DMS53 treated with DMSO at 0.1 percent for 48 hours (cell line): Measurements from ENCODE around the gene LURAP1L.

Source experiments
- DNase-seq: peaks from one replicate; lab custom pipeline; 2025; ENCODE audit not compliant: unreplicated experiment; lab: John Stamatoyannopoulos, UW

Gene LURAP1L, protein sequence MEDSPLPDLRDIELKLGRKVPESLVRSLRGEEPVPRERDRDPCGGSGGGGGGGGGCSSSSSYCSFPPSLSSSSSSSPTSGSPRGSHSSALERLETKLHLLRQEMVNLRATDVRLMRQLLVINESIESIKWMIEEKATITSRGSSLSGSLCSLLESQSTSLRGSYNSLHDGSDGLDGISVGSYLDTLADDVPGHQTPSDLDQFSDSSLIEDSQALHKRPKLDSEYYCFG

DNA sequence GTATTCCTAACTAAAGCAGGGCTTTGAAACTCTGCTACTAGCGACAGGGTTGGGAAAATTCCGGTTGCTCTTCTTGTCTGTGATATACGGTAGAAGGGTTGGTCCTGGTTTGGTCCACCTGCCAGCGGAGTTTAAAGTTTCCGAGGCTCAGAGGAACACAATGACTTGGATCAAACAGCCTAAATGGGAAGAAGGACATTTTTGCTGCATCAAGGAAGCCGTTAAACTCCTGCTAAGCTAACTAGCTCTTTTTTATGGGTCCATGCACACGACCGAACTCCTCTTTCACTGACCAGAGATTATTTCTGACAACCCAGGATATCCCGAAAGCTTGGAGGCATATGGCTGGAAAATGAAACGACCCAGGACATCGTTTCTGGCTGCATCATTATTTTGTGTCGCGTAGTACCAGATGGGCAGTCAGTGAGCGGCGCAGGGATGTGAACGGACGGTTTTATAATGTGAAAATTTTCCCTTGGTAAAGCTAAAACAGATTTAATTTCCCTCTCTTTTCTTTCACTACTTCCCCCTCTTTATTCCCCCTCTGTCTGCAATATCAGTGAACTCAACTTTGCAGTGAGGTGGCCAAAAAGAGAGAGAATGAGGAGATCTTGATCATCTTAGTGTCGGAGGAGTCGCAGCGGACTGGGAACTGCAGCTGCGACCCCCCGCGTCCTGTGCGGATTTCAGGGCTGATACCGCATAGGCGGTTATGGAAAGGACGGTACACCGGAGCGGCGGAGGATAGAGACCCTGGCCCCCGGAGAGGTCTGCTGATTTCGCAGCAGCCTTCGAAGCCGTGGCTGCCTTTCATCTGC is at the start of gene LURAP1L:
Gene LURAP1L, plus strand, starts transcription at position 160 of the 818 bp plus-strand sequence. CDS start 696 bp downstream, outside the sequence.
- peak; percentile 33 for DNase-seq

DNA sequence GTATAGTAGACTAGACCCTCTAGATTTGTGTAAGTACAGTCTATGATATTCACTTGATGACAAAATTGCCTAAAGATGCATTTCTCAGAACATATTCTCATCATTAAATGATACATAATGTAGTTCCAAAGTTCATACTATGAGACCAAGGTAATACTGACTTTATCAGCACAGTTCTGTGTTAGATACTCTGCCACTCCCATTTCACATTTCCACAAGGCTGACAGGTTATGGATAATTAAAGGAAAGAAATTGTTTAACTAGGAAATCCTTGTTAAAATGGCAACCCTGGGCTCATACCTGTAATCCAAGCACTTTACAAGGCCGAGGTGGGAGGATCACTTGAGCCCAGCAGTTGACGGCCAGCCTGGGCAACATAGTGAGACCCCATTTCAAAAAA is 48.0 kb upstream of the LURAP1L start:
- DNase-seq, result no peak

DNA sequence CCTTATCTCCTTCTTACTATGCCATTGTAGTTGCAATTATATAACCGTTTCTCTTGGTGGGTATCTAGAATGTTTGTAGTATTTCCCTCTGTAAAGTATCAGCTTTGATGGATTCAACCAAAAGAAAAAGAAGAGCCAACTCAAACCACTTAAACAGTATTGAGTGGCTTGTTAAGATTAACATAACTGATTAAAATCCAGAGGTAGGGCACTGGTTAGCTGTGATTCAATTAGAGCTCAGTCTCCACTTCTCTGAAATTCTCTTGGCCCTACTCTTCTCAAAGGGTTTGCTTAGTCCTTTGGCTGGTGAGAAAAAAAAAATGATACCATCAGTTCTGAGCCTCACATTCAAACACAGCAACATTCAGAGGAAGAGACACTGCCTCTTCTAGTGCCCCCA is 44.6 kb upstream of the LURAP1L start:
- DNase-seq, result no peak

DNA sequence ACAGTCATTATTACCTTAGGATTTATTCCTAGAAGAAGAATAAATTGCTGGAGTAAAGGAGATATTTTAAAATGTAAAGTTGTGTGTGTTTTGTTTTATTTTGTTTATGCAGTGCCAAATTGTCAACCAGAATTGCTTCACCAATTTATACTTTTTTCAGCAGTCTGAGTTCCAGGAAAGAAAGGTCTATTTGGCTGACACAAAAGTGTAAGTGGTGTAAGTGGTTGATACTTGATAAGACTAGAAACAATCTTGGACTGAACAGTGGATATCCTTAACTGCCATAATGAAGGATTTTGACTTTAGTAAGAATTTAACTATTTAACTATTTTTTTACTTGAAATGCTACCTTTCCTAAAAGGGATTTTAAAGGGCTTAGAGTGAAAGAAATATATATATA is 43.9 kb upstream of the LURAP1L start:
- DNase-seq, result no peak

DNA sequence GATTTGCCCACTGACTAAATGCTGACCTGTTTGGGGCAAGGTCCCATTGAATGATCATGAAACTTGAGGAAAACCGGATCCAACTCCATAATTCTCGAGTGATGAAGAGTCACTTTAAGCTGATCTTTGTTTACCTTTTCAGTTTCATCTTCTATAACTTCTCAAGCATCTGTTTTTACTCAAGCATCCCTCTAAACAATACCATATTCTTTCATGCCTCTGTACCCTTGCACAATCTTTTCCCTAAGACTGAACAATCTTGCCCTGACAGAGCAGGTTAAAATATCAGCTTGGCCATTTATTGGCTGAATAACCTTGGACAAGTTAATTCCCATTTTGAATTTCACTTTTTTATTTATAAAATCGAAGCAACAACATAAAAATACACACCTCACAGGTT is 41.8 kb upstream of the LURAP1L start:
- DNase-seq, result no peak

DNA sequence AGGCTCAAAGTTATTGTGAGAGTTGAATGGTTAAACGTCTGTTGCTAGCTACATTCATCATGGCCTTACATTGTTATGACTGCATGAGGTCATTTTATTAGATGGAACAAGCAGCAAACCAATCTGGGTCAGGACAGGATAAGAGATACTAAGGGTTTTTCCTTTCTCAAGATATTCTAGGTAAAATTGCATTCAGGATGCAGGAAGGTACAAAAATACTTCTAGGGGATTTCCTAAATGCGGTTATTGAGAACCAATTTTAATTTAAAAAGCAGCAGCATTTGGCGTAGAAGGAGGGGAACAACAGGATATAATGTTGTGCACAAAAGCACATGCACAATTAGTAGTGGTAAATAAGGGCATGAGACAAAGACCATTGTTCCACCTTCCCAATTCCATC is 39.2 kb upstream of the LURAP1L start:
- no peak for DNase-seq

DNA sequence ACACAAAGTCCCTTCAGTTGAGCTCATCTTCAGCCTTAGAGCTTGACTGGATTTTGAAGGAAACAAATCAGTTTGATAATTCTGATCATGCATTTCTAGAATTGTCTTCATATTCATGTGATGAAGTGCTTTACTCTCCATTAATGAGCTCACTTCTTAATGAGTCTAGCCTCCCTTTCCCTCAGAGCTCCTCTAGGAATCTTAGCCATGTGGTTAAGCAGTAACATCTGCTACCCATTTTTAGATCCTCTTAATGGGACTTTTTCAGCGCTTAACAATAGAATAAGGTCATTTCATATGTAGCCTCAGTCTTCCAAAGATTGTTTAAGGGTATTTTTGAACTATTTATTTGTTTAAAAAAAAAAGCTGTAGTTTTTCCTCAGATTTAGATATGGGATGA is 36.9 kb upstream of the LURAP1L start:
- no peak for DNase-seq

DNA sequence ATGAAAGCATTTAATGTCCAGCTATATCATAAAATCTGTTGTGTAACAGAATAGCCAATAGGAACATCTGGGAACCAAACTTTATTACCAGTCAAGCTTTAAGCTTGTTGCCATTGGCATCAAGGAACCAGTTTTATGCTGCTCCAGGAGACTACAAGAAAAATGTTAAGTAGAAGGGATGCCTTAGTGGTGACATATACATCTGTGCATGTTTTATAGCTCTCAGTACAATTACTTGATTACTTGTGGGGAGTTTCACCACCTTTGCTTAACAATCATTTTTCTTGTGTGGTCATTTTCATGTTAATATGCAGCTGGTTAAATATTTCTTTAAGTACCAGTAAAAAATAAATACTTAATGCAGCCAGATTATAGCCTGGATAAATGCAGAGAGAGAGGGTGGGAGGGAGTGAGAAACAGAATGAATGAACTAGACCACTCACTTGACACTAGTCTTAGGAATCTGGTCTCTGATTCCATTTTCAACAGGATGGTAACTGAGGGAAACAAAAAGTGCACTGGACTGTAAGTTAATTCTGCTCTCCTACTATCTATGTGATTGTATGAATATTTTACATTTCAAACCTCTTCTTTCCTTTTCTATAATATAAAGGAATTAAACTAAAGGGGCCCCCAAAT is 35.7 kb upstream of the LURAP1L start:
- DNase-seq, result no peak

DNA sequence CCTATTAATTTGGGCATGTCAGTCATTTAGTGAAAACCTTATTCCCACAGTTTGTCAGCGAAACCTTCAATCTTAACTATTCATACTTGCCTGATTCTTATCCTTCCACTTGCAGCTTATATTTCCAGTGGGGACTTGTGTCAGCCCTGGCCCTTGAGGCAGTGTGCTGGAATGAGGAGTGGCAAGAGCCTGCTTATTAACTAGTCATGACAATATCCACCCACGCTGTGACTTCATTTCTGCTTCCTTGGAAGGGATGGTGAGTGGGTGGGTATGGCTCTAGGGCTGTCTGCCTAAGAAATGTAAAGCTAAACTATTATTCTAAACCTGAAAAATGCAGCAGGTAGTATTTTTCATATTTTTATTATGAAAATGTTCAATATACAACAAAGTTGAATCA is 34.0 kb upstream of the LURAP1L start:
- no peak for DNase-seq

DNA sequence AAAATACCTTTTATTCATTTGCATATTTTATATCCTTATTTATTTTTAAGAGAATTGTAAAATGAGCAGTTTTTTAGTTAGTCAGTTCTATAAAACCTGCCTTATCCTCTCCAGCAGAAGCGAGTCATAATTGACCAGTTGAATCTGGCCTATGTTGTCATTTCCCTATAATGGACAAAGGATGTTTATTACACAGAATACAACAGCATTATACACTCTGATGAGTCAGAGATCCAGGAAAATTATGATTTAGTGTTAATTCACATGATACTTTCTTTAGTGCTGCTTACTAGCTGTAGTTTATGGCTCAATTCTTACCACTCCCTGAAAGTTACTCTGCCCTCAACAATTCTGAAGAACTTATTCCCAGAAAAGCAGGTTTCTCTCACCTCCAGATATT is 26.8 kb upstream of the LURAP1L start:
- DNase-seq, result no peak

DNA sequence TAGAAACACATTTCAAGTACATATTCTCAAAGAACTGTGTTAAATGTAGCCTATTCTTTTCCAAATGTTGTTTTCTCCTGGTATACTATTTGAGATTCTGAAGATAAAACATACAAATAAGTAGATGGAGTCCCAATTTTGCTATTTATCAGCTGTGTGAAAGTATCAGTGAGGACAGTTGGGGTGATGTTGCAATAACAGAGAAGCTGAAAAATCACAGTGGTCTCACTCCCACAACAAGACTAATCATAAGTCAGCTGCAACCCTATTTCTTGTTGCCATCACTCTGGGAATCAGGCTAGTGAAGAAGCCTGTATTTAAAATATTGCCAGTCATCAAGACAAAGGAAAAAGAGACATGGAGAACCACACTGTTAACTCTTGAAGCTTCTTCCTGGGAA is 25.9 kb upstream of the LURAP1L start:
- no peak for DNase-seq

DNA sequence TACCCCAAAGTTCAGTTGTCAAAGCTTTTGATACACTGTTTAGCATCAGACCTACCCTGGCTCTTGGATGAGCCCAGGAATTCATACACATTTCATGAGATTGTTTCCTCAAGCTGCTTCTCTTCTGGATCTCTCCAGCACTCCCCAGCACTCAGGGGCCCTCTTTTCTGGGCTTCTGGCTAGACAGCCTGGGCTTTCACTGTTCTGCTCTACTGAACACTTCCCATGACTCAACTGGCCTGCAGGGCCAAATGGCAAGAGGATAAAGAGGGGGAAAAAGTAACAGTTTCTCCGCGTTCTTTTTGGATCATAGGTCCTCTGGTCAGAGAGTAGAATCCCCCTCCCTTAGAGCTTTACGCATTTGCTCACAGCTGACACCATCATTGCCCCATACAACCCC is 20.9 kb upstream of the LURAP1L start:
- no peak for DNase-seq

DNA sequence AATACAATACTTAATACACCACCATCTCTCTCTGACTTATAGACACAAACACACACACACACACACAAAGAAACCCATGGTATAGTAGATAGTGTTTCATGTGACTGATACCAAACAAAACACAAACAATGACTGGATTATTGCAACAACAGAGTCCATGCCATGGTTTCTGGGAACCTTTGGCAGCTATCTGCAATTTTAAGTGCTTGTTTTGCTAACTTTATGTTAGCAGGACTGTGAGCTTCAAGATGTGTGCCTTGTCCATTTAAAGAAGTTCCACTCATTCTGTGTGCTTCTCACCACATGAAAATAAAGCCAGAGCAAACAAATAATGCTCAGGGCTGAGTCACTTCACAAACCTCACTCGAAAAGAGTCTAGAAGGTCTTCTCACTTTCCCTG is 15.1 kb upstream of the LURAP1L start:
- DNase-seq, result peak; percentile 65

DNA sequence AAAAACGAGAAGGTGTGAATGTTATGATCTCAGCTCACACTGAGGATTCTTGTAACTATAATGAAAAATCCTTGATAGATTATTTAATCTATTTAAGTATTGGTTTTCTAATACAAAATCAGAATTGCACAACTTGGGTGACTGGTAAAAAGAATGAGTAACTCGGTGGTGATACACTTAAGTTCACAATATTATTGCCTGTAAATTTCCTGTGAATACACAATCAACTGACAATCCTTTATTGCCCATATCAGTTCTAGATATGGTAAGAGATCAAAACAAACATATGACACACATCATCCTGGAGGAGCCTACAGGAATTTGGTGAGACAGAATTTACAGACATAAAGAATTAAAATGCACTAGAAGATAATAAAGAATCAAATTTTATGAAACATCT is 14.1 kb upstream of the LURAP1L start:
- DNase-seq, result no peak

DNA sequence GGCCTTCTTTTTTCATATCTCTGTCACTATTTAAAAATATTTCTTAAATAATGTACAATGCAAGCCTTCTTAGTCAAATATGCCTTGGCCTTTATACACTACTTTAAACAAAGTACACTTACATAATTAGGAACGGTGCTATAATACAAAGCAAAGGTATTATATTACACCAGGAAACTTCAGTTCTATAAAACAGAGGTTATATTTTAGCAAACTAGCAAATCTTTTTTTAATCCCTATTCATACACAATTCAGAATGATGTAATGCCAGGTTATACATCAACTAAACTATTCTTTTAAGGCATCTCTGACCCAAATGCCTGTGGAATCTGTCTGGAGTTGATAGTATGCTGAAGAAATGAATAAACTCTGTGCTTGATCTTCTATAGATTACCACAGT is 10.7 kb upstream of the LURAP1L start:
- no peak for DNase-seq

DNA sequence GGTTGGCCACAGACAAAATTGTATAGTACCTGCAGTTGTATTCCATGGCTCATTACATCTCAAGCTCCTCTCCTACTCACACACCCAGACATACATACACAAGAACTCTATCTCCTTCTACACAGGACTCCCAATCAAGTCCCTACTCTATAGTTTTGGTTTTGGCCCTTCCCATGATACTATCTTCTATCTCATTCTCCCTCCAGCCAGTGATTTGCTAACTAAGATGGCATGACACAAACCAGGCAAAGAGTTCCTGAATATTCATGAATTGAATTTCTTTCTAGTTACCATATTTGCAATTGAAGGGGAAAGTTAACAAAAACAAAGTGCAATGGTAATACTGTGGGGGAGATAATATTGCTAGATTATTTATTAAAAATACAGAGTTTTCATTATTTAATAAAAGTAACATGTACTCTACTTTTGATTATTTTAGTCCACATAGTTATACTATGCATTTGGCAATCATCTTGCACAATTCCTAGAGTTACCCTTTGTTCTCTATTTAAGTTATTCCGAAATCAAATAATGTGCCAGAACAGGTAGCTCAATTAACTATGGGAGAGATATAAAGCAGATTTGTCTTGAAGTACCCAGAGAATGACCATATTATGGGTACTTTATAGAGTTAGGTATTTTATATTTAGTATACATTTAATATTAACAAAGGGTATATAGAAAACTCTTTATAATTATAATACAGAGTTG is 9.6 kb upstream of the LURAP1L start:
- DNase-seq, result no peak

DNA sequence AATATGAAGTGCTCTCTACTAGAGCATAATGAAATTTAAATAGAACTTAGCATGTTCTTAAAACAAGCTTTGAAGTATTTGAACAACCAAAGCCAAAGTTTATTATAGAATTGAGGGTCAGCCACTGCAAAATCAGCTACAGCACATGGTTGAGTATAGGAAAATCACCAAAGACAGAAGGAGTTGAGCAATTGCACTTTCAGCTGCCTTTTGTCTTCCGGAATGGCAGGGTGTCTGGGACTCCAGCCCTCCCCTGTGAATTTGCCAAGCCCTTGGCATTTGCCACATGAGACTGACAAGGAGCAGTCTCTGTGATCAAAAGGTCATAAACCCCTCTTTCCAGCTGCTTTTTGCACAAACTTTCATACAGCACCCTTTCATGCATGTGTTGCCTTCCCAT is 8.5 kb upstream of the LURAP1L start:
- no peak for DNase-seq

DNA sequence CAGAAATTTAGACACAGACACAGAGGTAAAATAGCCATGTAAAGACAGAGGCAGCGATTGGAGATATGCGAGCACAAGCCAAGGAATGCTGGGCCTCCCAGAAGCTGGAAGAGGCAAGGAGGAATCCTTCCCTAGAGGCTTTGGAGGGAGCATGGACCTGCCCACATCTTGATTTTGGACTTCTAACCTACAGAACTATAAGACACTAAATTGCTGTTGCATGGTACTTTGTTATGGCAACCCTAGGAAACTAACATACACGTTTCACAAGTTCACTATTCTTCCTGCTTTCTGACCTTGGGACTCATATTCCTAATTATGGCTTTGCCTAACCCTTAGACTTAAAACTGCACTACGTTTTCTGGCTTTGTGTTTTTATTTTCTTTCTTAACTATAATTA is 4.6 kb upstream of the LURAP1L start:
- DNase-seq, result no peak

DNA sequence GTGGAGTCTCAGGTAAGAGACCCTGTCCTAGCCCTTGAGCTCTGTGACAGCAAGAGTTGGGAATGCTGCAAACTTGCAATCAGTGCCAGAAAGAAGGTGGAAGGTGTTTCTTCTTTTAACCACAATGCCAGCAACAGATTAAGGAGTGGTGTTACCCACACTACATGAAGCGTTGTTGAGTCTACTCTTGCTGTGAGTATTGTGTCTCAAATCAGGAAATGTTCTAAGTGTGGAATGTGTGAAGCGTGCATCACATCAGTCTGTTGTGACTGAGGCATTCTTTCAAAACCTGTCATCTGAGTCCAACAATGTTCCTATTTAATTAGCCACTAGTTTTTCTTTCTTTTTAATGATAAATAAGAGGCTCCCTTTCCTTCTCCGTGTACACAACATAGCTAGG is 2.9 kb upstream of the LURAP1L start:
- no peak for DNase-seq

DNA sequence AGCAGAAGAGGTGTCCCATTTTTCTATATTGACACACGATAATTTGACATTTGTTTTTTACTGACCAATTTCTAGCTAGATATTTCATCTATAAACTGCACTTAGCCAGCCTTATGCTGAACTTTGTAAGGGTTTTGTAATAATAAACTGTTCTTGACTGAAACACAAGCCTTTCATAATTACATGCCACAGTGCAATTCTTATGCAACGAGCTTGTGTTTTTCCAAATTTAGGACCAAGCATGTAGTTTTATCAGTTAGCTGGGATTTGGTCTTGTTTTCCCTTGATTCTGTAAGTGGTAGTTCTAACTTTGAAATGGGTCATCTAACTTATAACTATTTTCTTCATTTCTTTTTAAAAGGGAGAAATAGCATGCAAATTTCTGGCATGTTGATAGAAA is 1.3 kb upstream of the LURAP1L start:
- DNase-seq, result no peak

DNA sequence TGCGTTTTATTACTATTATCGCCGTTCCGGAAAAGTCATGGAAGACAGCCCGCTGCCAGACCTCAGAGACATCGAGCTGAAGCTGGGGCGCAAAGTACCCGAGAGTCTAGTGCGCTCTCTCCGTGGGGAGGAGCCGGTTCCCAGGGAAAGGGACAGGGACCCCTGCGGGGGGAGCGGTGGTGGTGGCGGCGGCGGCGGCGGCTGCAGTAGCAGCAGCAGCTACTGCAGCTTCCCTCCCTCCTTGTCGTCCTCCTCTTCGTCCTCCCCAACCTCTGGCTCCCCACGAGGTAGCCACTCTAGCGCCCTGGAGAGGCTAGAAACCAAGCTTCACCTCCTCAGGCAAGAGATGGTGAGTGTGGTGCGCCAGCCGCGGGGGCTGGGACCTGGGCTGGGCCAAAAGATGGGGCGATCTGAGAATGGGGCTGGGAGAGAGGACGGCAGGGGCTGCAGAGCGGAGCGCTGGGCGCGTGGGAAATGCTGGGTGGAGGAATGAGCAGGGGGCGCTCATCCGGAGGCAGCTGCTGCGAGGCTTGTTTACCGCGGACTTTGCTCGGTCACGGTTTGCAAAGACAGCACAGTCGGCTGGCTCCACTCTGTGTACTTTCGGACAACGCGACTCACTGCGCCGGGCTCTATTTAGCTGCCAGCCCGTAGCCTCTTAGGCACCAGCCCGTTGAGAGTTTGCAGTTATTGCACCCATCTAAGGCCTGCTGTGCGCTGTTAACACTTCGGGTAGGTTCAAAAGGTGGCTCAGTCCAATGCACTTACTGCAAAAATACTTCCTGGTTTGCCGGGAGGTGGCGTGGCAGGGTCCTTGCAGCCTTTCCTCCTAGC is 1.1 kb downstream of the LURAP1L start:
- peak; percentile 49 for DNase-seq
